HG03469 (cell line): Measurements from ENCODE around the gene UNC93A.
"Not testable (repeated sequence)": the region's sequence is repeated elsewhere in the genome, so short reads cannot be mapped to it uniquely, and the experiment has no call there.

Source experiments
- ATAC-seq: cut with Tn5 transposase; IDR thresholded peaks from one replicate; pipeline ENCODE4 v1.9.1; 2021; ENCODE audit warnings: mild to moderate bottlenecking, moderate library complexity, moderate number of reproducible peaks; ENCODE audit not compliant: unreplicated experiment

The UNC93A gene

GRCh38 chr6:167338541-167339117, 47.5 kb downstream of the UNC93A start:
- no peak for ATAC-seq

GRCh38 chr6:167341038-167341583, 50.0 kb downstream of the UNC93A start:
- ATAC-seq, result no peak

- no peak for ATAC-seq
These were observed 50.8 kb downstream of the UNC93A start for GRCh38 chr6:167341665-167342655.

- ATAC-seq, result no peak
These were observed 51.9 kb downstream of the UNC93A start for GRCh38 chr6:167342879-167343610.

- no peak for ATAC-seq
These were observed 54.2 kb downstream of the UNC93A start for GRCh38 chr6:167345348-167345747.

GRCh38 chr6:167345960-167346359, 54.8 kb downstream of the UNC93A start:
- no peak for ATAC-seq

GRCh38 chr6:167347226-167347625, 56.1 kb downstream of the UNC93A start:
- no peak for ATAC-seq

GRCh38 chr6:167349631-167350274, 58.6 kb downstream of the UNC93A start:
- no peak for ATAC-seq

- ATAC-seq, result no peak
These were observed 59.2 kb downstream of the UNC93A start for GRCh38 chr6:167350275-167350696.

- ATAC-seq, result peak; percentile 22
These were observed 59.9 kb downstream of the UNC93A start for GRCh38 chr6:167350731-167351655.

GRCh38 chr6:167351656-167352345, 60.7 kb downstream of the UNC93A start:
- peak; percentile 58 for ATAC-seq

GRCh38 chr6:167356874-167357273, 65.8 kb downstream of the UNC93A start:
- ATAC-seq, result no peak

GRCh38 chr6:167358394-167358793, 67.3 kb downstream of the UNC93A start:
- not testable (repeated sequence) for ATAC-seq

- ATAC-seq, result not testable (repeated sequence)
These were observed 70.1 kb downstream of the UNC93A start for GRCh38 chr6:167361170-167361569.
